GM12878 (cell line): Measurements from ENCODE around the gene AIFM3. TPM values are rescaled to one million over a fixed set of nuclear protein-coding genes. Genes with fewer than 3 reads are reported as not detected.
"Not testable (repeated sequence)": the region's sequence is repeated elsewhere in the genome, so short reads cannot be mapped to it uniquely, and the experiment has no call there.

Experiments used
- ATAC-seq: fragments of 200-7000 bp; cut with Tn5 transposase; 3 replicates; pipeline ENCODE4 v1.9.1; 2020; ENCODE audit warnings: mild to moderate bottlenecking, moderate library complexity
- BruUV-seq: library from RNA; stranded (reverse); fragments of 400-500 nt; replicated peaks from 2 replicates; lab custom pipeline; 2021; lab: Mats Ljungman, UMichigan
- CTCF ChIA-PET: fragments of 300-600 bp; sonication (Branson Sonifier 250); formaldehyde crosslinking; extraction: SDS; loops from one replicate; lab custom pipeline; 2021; ENCODE audit warnings: inconsistent platforms; lab: Yijun Ruan, JAX
- POLR2A ChIA-PET: fragments of 350-600 bp; formaldehyde crosslinking; extraction: SDS; loops from one replicate; lab custom pipeline; 2021; ENCODE audit warnings: inconsistent platforms; lab: Charles Lee
- RAD21 ChIA-PET: fragments of 300-600 bp; sonication (Branson Sonifier 250); formaldehyde crosslinking; loops from one replicate; lab custom pipeline; 2023; ENCODE audit warnings: antibody characterized with exemption; ENCODE audit not compliant: unreplicated experiment; lab: Charles Lee
- SMC1A ChIA-PET: fragments of 300-600 bp; sonication (Branson Sonifier 250); formaldehyde crosslinking; loops from one replicate; lab custom pipeline; 2023; ENCODE audit not compliant: unreplicated experiment, uncharacterized antibody; lab: Charles Lee
- DNase-seq: peaks from one replicate; pipeline ENCODE4 v3.0.0-alpha.2; 2011; ENCODE audit warnings: low read depth, low spot score
- FAIRE-seq: peaks from 3 replicates; lab custom pipeline; 2011; peaks lifted over from hg19 to GRCh38; lab: Jason Lieb, UNC
- H2AFZ ChIP-seq: 2 replicates; pipeline ENCODE4 v1.6.0; 2011; ENCODE audit warnings: low read depth, low read length, control low read depth; ENCODE audit not compliant: control insufficient read depth
- H3K27ac ChIP-seq: 2 replicates; pipeline ENCODE4 v1.5.1; 2011; ENCODE audit warnings: control low read depth; ENCODE audit not compliant: control insufficient read depth, insufficient read depth
- H3K27me3 ChIP-seq, 2 experiments: replicated peaks in 1 of 2; 2 replicates each; pipeline versions ENCODE4 v1.6.0 to v1.6.1; 2011; ENCODE audit warnings: low read length in 1 of 2; ENCODE audit not compliant: control insufficient read depth in 2 of 2, insufficient read depth in 2 of 2
- H3K36me3 ChIP-seq, 2 experiments: 2 replicates each; pipeline ENCODE4 v1.5.1; 2011; ENCODE audit warnings: low read length in 1 of 2; ENCODE audit not compliant: control insufficient read depth in 2 of 2, insufficient read depth in 2 of 2
- H3K4me1 ChIP-seq: 2 replicates; pipeline ENCODE4 v1.6.1; 2011; ENCODE audit warnings: mild to moderate bottlenecking, low read length, moderate library complexity, mixed read lengths; ENCODE audit not compliant: control insufficient read depth, insufficient read depth
- H3K4me2 ChIP-seq: 2 replicates; pipeline ENCODE4 v1.6.0; 2011; ENCODE audit warnings: control low read depth; ENCODE audit not compliant: control insufficient read depth, insufficient read depth
- H3K4me3 ChIP-seq: fragments of 200-600 bp; sonication (generic); 2 replicates; pipeline ENCODE4 v1.5.1; 2016
- H3K79me2 ChIP-seq: 2 replicates; pipeline ENCODE4 v1.6.0; 2011; ENCODE audit warnings: low read length; ENCODE audit not compliant: control insufficient read depth, insufficient read depth
- H3K9ac ChIP-seq: 2 replicates; pipeline ENCODE4 v1.8.0; 2011; ENCODE audit warnings: low read length, control low read depth, mixed read lengths; ENCODE audit not compliant: control insufficient read depth, insufficient read depth
- H3K9me3 ChIP-seq: replicated peaks from 3 replicates; pipeline ENCODE4 v1.5.1; 2011; ENCODE audit warnings: mild to moderate bottlenecking, low read length; ENCODE audit not compliant: control insufficient read depth, insufficient read depth
- H4K20me1 ChIP-seq: 2 replicates; pipeline ENCODE4 v1.6.0; 2011; ENCODE audit not compliant: control insufficient read depth, insufficient read depth
- CUX1 ChIP-seq: IDR thresholded peaks from 2 replicates; pipeline ENCODE4 v1.6.1; 2012; ENCODE audit warnings: improper control_type of control experiment, low read depth, low read length; ENCODE audit not compliant: insufficient replicate concordance
- PAX8 ChIP-seq: fragments of 450-650 bp; IDR thresholded peaks from 2 replicates; pipeline ENCODE4 v1.6.1; 2017; ENCODE audit warnings: mild to moderate bottlenecking, moderate library complexity
- POLR2A ChIP-seq: IDR thresholded peaks from 2 replicates; pipeline ENCODE4 v1.6.1; 2011; ENCODE audit warnings: low read depth, mild to moderate bottlenecking, low read length
- RFX5 ChIP-seq: IDR thresholded peaks from 2 replicates; pipeline ENCODE4 v1.6.1; 2011; ENCODE audit warnings: low read depth, low read length, improper control_type of control experiment
- SMAD5 ChIP-seq: IDR thresholded peaks from 2 replicates; pipeline ENCODE4 v1.6.1; 2016; ENCODE audit warnings: antibody characterized with exemption, low read depth
- ZSCAN29 ChIP-seq: fragments of 450-650 bp; IDR thresholded peaks from 2 replicates; pipeline ENCODE4 v1.6.1; 2017; ENCODE audit warnings: mild to moderate bottlenecking, moderate library complexity
- WGBS: methylation state at CpG from one replicate; pipeline ENCODE4 v1.1.6; 2016; ENCODE audit warnings: low lambda C conversion rate; ENCODE audit not compliant: insufficient replicate concordance, insufficient coverage; ENCODE audit errors: missing lambda C conversion rate; 5-methylcytosine and 5-hydroxymethylcytosine counted together
- in situ Hi-C: fragments of 300-500 bp; cut with MboI; formaldehyde crosslinking; loops from 9 replicates; pipeline ENCODE4 v1.14.3; 2018; ENCODE audit warnings: mixed read lengths
- intact Hi-C: fragments of 100-400 bp; cut with micrococcal nuclease; formaldehyde crosslinking; loops from one replicate; pipeline ENCODE4 v1.14.2; 2022; ENCODE audit not compliant: unreplicated experiment
- polyA plus RNA-seq, 11 experiments: library from polyadenylated mRNA; depleted of rRNA in 4 of 11; unstranded in 6 of 11; stranded (reverse) in 5 of 11; fragments of >200 nt; fragmentation: Nextera tagmentation in 4 of 11; fragmentation: Illumina TruSeq in 1 of 11; extraction: Ambion mirVana in 4 of 11; extraction: Trizol in 1 of 11; gene quantifications; 1 replicate in 1 of 11; 2 replicates in 10 of 11; pipeline versions ENCODE4 v1.2.1 to v1.2.3, GENCODE V29; 2011 to 2016; ENCODE audit warnings: inconsistent platforms in 2 of 11, missing spikeins in 2 of 11, low read depth in 1 of 11
- total RNA-seq, 4 experiments: library from RNA; depleted of rRNA in 3 of 4; stranded (reverse); fragments of >200 nt in 3 of 4; fragmentation: Illumina TruSeq in 1 of 4; extraction: Trizol in 1 of 4; gene quantifications; 2 replicates each; pipeline versions ENCODE4 v1.2.1 to v1.2.3, GENCODE V29; 2013 to 2021
- TF ChIP-seq, protein P1 (sequence below): IDR thresholded peaks from 2 replicates; pipeline ENCODE4 v1.6.1; 2011; ENCODE audit warnings: borderline replicate concordance, low read depth, mild to moderate bottlenecking, moderate library complexity, mixed read lengths, low read length; ENCODE audit not compliant: insufficient read depth; ENCODE audit errors: extremely low read length

Gene AIFM3
- total and polyA plus RNA-seq, 10 of the 15 experiments (the other 5 are each of a cell fraction or from before 2014, with no cell fraction given): 0.06 to 0.34 (median 0.21) TPM; not detected in 6

- SMC1A ChIA-PET, CTCF ChIA-PET, H2AFZ ChIP-seq, H4K20me1 ChIP-seq, H3K9ac ChIP-seq, H3K4me2 ChIP-seq, H3K27me3 ChIP-seq, BruUV-seq, H3K36me3 ChIP-seq, H3K4me1 ChIP-seq, H3K27ac ChIP-seq, H3K79me2 ChIP-seq, intact Hi-C loops, H3K4me3 ChIP-seq, H3K9me3 ChIP-seq, DNase-seq, FAIRE-seq, in situ Hi-C loops, ATAC-seq: not testable (repeated sequence)
- POLR2A ChIA-PET: interaction anchor here (0.7 kb wide), 2 partner anchors 47 to 121 kb away, joined by 3 to 4 read pairs; no protein-coding TSS in a partner anchor
- 23% methylated on average over 10 of the region's 11 CpGs for WGBS
- RAD21 ChIA-PET: interaction anchor here (1.5 kb wide), 1 partner anchor 10 kb away, joined by 7 read pairs; the partner anchor contains the start of gene LZTR1
Observed at GRCh38 chr22:20972014-20972694, 5.1 kb downstream of the AIFM3 start.

DNA sequence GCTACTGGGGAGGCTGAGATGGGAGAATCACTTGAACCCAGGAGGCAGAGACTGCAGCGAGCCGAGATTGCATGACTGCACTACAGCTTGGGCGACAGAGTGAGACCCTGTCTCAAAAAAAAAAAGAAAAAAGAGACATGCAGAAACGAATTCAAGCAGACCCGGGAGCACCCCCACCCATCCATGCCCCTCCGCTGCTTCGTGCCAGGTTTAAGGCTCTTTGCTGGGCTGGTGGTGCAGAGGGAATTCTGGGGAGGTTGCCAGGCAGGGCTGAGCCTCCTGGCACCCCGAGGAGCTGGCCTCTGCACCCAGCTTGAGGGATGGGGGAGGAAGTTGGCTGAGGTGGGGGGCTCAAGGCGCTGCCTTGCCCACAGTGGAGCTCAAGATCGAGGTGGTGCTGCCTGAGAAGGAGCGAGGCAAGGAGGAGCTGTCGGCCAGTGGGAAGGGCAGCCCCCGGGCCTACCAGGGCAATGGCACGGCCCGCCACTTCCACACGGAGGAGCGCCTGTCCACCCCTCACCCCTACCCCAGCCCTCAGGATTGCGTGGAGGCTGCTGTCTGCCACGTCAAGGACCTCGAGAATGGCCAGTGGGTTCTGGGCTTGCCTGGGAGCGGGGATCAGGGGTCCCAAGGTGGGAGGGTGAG lies 6.0 kb downstream of the AIFM3 start:
- no peak for FAIRE-seq
- Histone ChIP-seq H3K79me2 (no peaks in the 10 kb centered on the region), H3K9me3 (no peaks in the 10 kb centered on the region), H3K27ac (no peak overlapping the region), H3K4me2 (no peak overlapping the region), H3K36me3 (no peaks in the 10 kb centered on the region), H2AFZ (no peak overlapping the region), H3K4me1 (peaks cover 3% of the 10 kb centered on the region; the same call in 1 of the 2 replicates), H3K9ac (no peak overlapping the region), H3K27me3 (no peaks in the 10 kb centered on the region), H4K20me1 (no peaks in the 10 kb centered on the region), H3K4me3 (no peak overlapping the region)
- no peak for DNase-seq
- RAD21 ChIA-PET: no interaction called here
- WGBS: 29% methylated on average over 11 of the region's 21 CpGs
- BruUV-seq: no TSS peak
- SMC1A ChIA-PET: no interaction called here
- in situ Hi-C loops (no loop called here), intact Hi-C loops (no loop called here)
- POLR2A ChIA-PET: interaction anchor here (0.7 kb wide), 2 partner anchors 48 to 120 kb away, joined by 3 to 4 read pairs; no protein-coding TSS in a partner anchor
- no peak for ATAC-seq
- CTCF ChIA-PET: no interaction called here
- TF ChIP-seq PAX8 (no peak), POLR2A (no peak), RFX5 (no peak), SMAD5 (no peak), CUX1 (no peak), ZSCAN29 (no peak)
- TF ChIP-seq, protein P1, sequence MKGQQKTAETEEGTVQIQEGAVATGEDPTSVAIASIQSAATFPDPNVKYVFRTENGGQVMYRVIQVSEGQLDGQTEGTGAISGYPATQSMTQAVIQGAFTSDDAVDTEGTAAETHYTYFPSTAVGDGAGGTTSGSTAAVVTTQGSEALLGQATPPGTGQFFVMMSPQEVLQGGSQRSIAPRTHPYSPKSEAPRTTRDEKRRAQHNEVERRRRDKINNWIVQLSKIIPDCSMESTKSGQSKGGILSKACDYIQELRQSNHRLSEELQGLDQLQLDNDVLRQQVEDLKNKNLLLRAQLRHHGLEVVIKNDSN: no peak
